Vagina (tissue), 2 donors: Measurements from ENCODE around the gene WNT2B. TPM values are rescaled to one million over a fixed set of nuclear protein-coding genes. Genes with fewer than 3 reads are reported as not detected.

ENCODE experiments used
- DNase-seq, 2 donors: peaks; one replicate each; pipeline ENCODE4 v3.0.0-alpha.2; 2017; ENCODE audit errors: extremely low spot score in 2 of 2
- H3K27ac ChIP-seq: fragments of 200-600 bp; sonication (generic); one replicate; pipeline ENCODE4 v1.5.1; 2019
- H3K27me3 ChIP-seq: fragments of 200-600 bp; sonication (generic); one replicate; pipeline ENCODE4 v1.5.1; 2019
- H3K36me3 ChIP-seq, 2 donors: fragments of 200-600 bp; sonication (generic); one replicate each; pipeline ENCODE4 v1.5.1; 2017 to 2019
- H3K4me1 ChIP-seq: fragments of 200-600 bp; sonication (generic); one replicate; pipeline ENCODE4 v1.5.1; 2019
- H3K4me3 ChIP-seq, 2 donors: fragments of 200-600 bp; sonication (generic); 1 replicate in 1 of 2; 2 replicates in 1 of 2; pipeline ENCODE4 v1.5.1; 2016 to 2019
- H3K9me3 ChIP-seq: fragments of 200-600 bp; sonication (generic); one replicate; pipeline ENCODE4 v1.5.1; 2019
- CTCF ChIP-seq, 3 experiments: fragments of 450-650 bp in 2 of 3; fragments of 200-600 bp in 1 of 3; sonication (generic) in 1 of 3; IDR thresholded peaks; one replicate each; pipeline ENCODE4 v1.5.1; 2017 to 2019; ENCODE audit warnings: antibody characterized with exemption in 3 of 3, mild to moderate bottlenecking in 2 of 3, moderate library complexity in 2 of 3
- POLR2A ChIP-seq, 2 donors: fragments of 450-650 bp; IDR thresholded peaks; one replicate each; pipeline ENCODE4 v1.6.1; 2017; ENCODE audit warnings: antibody characterized with exemption in 2 of 2, mild to moderate bottlenecking in 2 of 2, moderate library complexity in 2 of 2
- POLR2AphosphoS5 ChIP-seq, 2 donors: sonication (generic); formaldehyde crosslinking; IDR thresholded peaks; one replicate each; pipeline ENCODE4 v1.9.0; 2017; ENCODE audit warnings: antibody characterized with exemption in 2 of 2, mild to moderate bottlenecking in 2 of 2, low read depth in 1 of 2; ENCODE audit not compliant: insufficient read depth in 1 of 2
- intact Hi-C: fragments of 100-400 bp; cut with DNase I; formaldehyde crosslinking; loops from one replicate; pipeline ENCODE4 v1.15.1; 2023
- total RNA-seq: library from RNA; depleted of rRNA; stranded (reverse); fragments of >200 nt; gene quantifications from one replicate; pipeline ENCODE4 v1.2.3, GENCODE V29; 2016

WNT2B gene
- total RNA-seq, 1 donor from 2014 or later, result 16.0 TPM

- intact Hi-C loops, result no loop called here
- TF ChIP-seq CTCF (IDR thresholded peaks at IDR 0.05) (no peak), POLR2AphosphoS5 (IDR thresholded peaks at IDR 0.05; ENCODE audit: insufficient read depth in 1 of 2, low read depth in 1 of 2) (no peak), POLR2A (IDR thresholded peaks at IDR 0.05) (no peak)
- DNase-seq, result no peak
- no peaks in the 10 kb centered on the region for H3K4me1 ChIP-seq
- H3K27ac ChIP-seq, result no peak overlapping the region
- no peak overlapping the region for H3K4me3 ChIP-seq
- H3K27me3 ChIP-seq, result no peaks in the 10 kb centered on the region
- peaks cover 0 to 8% of the 10 kb centered on the region in 2 donors for H3K36me3 ChIP-seq
- no peaks in the 10 kb centered on the region for H3K9me3 ChIP-seq
Observed at GRCh38 chr1:112532064-112532463, 23.3 kb downstream of the WNT2B start.

- intact Hi-C loops, result no loop called here
- Histone ChIP-seq H3K4me1 (no peaks in the 10 kb centered on the region), H3K9me3 (no peaks in the 10 kb centered on the region), H3K4me3 (no peak overlapping the region), H3K36me3 (peaks cover 0 to 8% of the 10 kb centered on the region in 2 donors), H3K27me3 (no peaks in the 10 kb centered on the region), H3K27ac (no peak overlapping the region)
- no peak for TF ChIP-seq POLR2A (IDR thresholded peaks at IDR 0.05)
- no peak for TF ChIP-seq CTCF (IDR thresholded peaks at IDR 0.05)
- TF ChIP-seq POLR2AphosphoS5 (IDR thresholded peaks at IDR 0.05; ENCODE audit: insufficient read depth in 1 of 2, low read depth in 1 of 2), result no peak
- no peak for DNase-seq
Observed at GRCh38 chr1:112533029-112533428, 24.3 kb downstream of the WNT2B start.

- H3K36me3 ChIP-seq, result peaks cover 0 to 12% of the 10 kb centered on the region in 2 donors
- intact Hi-C loops, result no loop called here
- TF ChIP-seq POLR2A (IDR thresholded peaks at IDR 0.05), result no peak
- no peak for TF ChIP-seq POLR2AphosphoS5 (IDR thresholded peaks at IDR 0.05; ENCODE audit: insufficient read depth in 1 of 2, low read depth in 1 of 2)
- TF ChIP-seq CTCF (IDR thresholded peaks at IDR 0.05), result no peak
Observed at GRCh38 chr1:112536561-112536960, 27.8 kb downstream of the WNT2B start.

GRCh38 chr1:112537456-112537855, 28.7 kb downstream of the WNT2B start:
- no peak overlapping the region for H3K4me3 ChIP-seq
- H3K9me3 ChIP-seq, result no peaks in the 10 kb centered on the region
- no peaks in the 10 kb centered on the region for H3K27me3 ChIP-seq
- H3K36me3 ChIP-seq, result peaks cover 0 to 14% of the 10 kb centered on the region in 2 donors
- H3K27ac ChIP-seq, result no peak overlapping the region
- intact Hi-C loops, result no loop called here
- DNase-seq, result no peak
- no peaks in the 10 kb centered on the region for H3K4me1 ChIP-seq
- TF ChIP-seq POLR2A (IDR thresholded peaks at IDR 0.05), result no peak
- no peak for TF ChIP-seq CTCF (IDR thresholded peaks at IDR 0.05)
- TF ChIP-seq POLR2AphosphoS5 (IDR thresholded peaks at IDR 0.05; ENCODE audit: insufficient read depth in 1 of 2, low read depth in 1 of 2), result no peak

More at GRCh38 chr1:112536561-112536960, 27.8 kb downstream of the WNT2B start:
- Histone ChIP-seq H3K27ac (no peak overlapping the region), H3K4me1 (no peaks in the 10 kb centered on the region), H3K4me3 (no peak overlapping the region), H3K27me3 (no peaks in the 10 kb centered on the region), H3K9me3 (no peaks in the 10 kb centered on the region)
- DNase-seq, result no peak

- no peaks in the 10 kb centered on the region for H3K27me3 ChIP-seq
- no peak for DNase-seq
- H3K27ac ChIP-seq, result no peak overlapping the region
- peaks cover 3% of the 10 kb centered on the region for H3K4me1 ChIP-seq
- H3K36me3 ChIP-seq, result peaks cover 0 to 14% of the 10 kb centered on the region in 2 donors
- no peaks in the 10 kb centered on the region for H3K9me3 ChIP-seq
- intact Hi-C loops, result no loop called here
- no peak overlapping the region for H3K4me3 ChIP-seq
- TF ChIP-seq POLR2A (IDR thresholded peaks at IDR 0.05) (no peak), CTCF (IDR thresholded peaks at IDR 0.05) (no peak), POLR2AphosphoS5 (IDR thresholded peaks at IDR 0.05; ENCODE audit: insufficient read depth in 1 of 2, low read depth in 1 of 2) (no peak)
Observed at GRCh38 chr1:112538883-112539282, 30.1 kb downstream of the WNT2B start.
